BJ (cell line): ENCODE measurements around the gene MTERF2. TPM values are rescaled to one million over a fixed set of nuclear protein-coding genes. Genes with fewer than 3 reads are reported as not detected.
"Not testable (repeated sequence)": the region's sequence is repeated elsewhere in the genome, so short reads cannot be mapped to it uniquely, and the experiment has no call there.

Experiments used
- CTCF ChIA-PET: fragments of 350-600 bp; formaldehyde crosslinking; extraction: SDS; loops from one replicate; lab custom pipeline; 2021; ENCODE audit warnings: antibody characterized with exemption, inconsistent platforms; lab: Yijun Ruan, JAX
- POLR2A ChIA-PET: fragments of 300-600 bp; sonication (Branson Sonifier 250); formaldehyde crosslinking; extraction: SDS; loops from one replicate; lab custom pipeline; 2021; ENCODE audit warnings: antibody characterized with exemption; lab: Charles Lee
- DNase-seq: peaks from one replicate; pipeline ENCODE4 v3.0.0-alpha.2; 2011; ENCODE audit warnings: low read depth
- H3K27me3 ChIP-seq: 2 replicates; pipeline ENCODE4 v1.6.0; 2011; ENCODE audit warnings: low read length; ENCODE audit not compliant: control insufficient read depth, insufficient read depth
- H3K36me3 ChIP-seq: 2 replicates; pipeline ENCODE4 v1.5.1; 2011; ENCODE audit warnings: low read length; ENCODE audit not compliant: control insufficient read depth, insufficient read depth
- H3K4me3 ChIP-seq: 2 replicates; pipeline ENCODE4 v1.5.1; 2011; ENCODE audit warnings: low read depth, mild to moderate bottlenecking, control low read depth, low read length
- CTCF ChIP-seq: IDR thresholded peaks from 2 replicates; pipeline ENCODE4 v1.5.1; 2011; ENCODE audit warnings: low read depth, mild to moderate bottlenecking, control low read depth, inconsistent platforms, low read length, moderate library complexity; ENCODE audit not compliant: insufficient read depth
- polyA plus RNA-seq: library from polyadenylated mRNA; depleted of rRNA; stranded (reverse); fragments of >200 nt; gene quantifications from 2 replicates; pipeline ENCODE4 v1.2.3, GENCODE V29; 2011

MTERF2 gene
- polyA plus RNA-seq, 1 experiment = 3.2 TPM

GRCh38 chr12:107029081-107029480 is 42.1 kb upstream of the MTERF2 start:
- no peaks in the 10 kb centered on the region for H3K36me3 ChIP-seq
- ChIA-PET CTCF (no interaction called here), POLR2A (interaction anchor here (0.5 kb wide), 1 partner anchor 64 kb away, joined by 3 read pairs; no protein-coding TSS in a partner anchor)
- TF ChIP-seq CTCF = no peak
- H3K4me3 ChIP-seq = no peak overlapping the region
- no peaks in the 10 kb centered on the region for H3K27me3 ChIP-seq
- no peak for DNase-seq

- no peak for TF ChIP-seq CTCF
- H3K36me3 ChIP-seq = no peaks in the 10 kb centered on the region
- H3K4me3 ChIP-seq = no peak overlapping the region
- peak; percentile 90 for DNase-seq
- H3K27me3 ChIP-seq = no peaks in the 10 kb centered on the region
- ChIA-PET POLR2A (interaction anchor here (0.6 kb wide), 1 partner anchor 11 kb away, joined by 3 read pairs; no protein-coding TSS in a partner anchor), CTCF (no interaction called here)
These were observed 40.7 kb upstream of the MTERF2 start for GRCh38 chr12:107027636-107028053.

- DNase-seq = no peak
- no peak for TF ChIP-seq CTCF
- H3K36me3 ChIP-seq = no peaks in the 10 kb centered on the region
- H3K4me3 ChIP-seq = no peak overlapping the region
- CTCF ChIA-PET = no interaction called here
- POLR2A ChIA-PET = interaction anchor here (0.6 kb wide), 1 partner anchor 11 kb away, joined by 3 read pairs; no protein-coding TSS in a partner anchor
- no peaks in the 10 kb centered on the region for H3K27me3 ChIP-seq
These were observed 40.1 kb upstream of the MTERF2 start for GRCh38 chr12:107026806-107027635.

- DNase-seq, H3K4me3 ChIP-seq, CTCF ChIA-PET, H3K27me3 ChIP-seq, POLR2A ChIA-PET, H3K36me3 ChIP-seq: not testable (repeated sequence)
These were observed 39.4 kb upstream of the MTERF2 start for GRCh38 chr12:107026356-107026755.

GRCh38 chr12:107025671-107026070 is 38.7 kb upstream of the MTERF2 start:
- H3K27me3 ChIP-seq = no peaks in the 10 kb centered on the region

More at GRCh38 chr12:107025671-107026070, 38.7 kb upstream of the MTERF2 start:
- ChIA-PET CTCF (no interaction called here), POLR2A (no interaction called here)
- TF ChIP-seq CTCF = no peak
- H3K36me3 ChIP-seq = no peaks in the 10 kb centered on the region
- DNase-seq = no peak
- H3K4me3 ChIP-seq = no peak overlapping the region
